Nucleus accumbens (tissue), 56 donors: ENCODE results near the gene PDE4B.

Source experiments
- DNase-seq, 56 donors: peaks; one replicate each; lab custom pipeline; 2025; lab: John Stamatoyannopoulos, UW

Gene PDE4B

DNA sequence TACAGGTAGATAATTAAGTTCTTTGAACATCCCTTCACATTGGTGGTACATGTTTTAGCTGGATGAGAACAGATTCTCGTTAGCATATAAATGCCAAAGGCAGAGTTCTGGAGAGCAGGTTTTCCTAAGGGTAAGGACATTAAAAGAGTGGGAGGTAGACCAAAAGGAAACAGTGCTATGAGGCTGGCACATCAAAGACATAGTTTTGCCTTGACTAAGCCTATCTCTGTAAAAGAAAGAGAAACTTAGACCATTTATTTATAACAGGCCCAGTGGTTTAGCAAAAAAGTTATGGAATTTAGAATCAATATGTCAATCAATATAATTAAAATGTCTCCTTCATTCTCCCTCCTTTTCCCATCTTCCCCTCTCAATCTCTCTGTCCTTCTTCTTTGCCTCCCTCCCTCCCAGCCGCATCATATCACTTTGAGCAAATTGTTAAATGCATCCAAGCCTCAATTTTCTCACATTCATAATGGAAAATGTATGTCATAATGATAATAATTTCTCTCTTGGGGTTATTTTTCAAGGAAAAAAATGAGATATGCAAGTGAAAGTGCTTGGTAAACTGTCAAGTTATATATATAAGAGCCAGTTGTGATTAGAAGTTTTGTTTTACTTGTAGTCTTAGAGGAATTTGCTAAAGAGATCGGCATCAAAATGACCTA, 531.4 kb downstream of the PDE4B start:
- no peak for DNase-seq

DNA sequence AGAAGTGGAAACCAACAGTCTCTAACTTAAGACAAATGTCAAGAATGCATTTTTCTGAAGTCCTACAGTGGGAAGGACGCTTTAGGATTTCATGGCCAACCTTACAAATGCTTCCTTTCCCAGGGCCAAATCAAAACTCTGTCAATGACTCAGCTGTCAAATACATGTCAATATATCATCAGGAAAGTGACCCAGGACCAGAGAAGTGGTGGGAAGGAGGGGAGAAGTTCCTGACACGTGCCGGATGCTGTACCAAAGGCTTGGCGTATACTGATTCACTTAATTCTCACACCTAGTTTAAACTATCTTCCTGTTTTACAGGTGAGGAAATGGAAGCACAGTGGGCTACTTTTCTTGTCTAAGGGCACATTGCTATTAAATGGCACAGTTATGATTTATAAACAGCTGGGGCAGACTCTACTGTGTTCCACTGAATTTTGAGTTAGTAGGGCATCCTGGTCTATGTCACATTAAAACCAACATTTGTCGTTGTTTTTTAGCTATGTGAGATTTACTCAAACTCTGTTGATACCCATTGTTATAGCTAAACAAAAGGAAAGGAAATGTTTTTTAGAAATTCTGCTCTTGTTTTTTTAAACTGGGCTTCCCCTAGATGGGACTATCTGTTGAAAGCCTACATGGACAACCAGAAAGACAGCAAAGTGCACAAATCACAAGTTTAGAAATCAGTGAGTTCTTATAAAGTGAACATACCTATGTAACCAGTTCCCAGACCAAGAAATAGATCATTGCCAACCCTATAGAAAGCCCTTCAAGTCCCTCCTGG, 533.1 kb downstream of the PDE4B start:
- DNase-seq, result no peak

DNA sequence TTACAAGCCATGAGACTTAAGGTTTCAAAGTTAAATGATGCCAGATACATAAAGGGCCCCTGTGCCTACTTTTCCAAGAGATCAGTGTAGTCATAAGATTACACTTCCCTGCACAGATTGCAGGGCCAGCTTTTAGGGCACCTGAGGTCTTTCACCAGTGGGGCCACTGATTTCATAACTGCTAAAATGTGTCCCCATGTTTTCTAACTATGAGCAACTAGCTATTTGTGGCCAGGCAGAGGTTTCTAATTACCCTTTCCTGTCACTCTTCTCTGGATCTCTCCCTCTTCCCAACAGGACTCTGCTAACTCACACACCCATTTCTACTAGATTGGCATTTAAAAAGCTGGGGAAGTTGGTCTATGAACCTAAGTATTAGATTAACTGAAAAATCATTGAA, 534.2 kb downstream of the PDE4B start:
- no peak for DNase-seq

DNA sequence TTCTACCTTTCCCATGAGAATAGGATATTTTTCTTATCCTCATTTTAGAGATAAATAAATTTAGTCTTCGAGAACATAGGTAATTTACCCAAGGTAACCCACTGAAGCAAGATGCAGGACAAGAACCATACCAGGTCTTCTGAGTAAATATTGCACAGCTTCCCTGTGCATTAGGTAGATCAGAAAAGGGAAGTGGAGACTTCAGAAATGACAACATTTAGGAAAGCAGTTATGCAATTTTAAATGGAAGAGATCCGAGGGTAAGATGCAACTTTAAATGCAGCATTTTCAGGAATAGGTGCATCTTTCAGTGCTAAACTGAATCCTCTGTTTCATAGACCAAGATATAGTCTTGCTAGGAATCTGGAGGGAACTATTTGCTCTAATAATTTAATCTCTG, 534.9 kb downstream of the PDE4B start:
- DNase-seq, result no peak

DNA sequence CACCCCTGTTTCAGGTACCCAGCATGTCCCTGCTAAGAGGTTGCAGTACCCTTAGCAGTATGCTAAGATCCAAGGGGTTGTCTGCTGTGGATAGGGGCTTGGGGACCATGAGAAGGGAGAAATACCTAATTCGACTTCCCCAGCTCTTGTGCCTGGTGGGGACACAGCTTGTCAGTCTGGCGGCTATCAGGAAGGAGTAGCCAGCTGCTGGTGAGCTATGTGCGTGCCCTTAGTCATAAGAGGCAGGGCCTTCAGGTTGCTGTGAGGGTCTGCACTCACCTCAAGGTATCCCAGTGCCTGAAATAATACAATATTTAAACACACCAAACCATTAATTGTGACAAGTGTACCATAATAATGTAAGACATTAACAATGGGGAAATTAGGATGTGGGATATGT, 536.2 kb downstream of the PDE4B start:
- no peak for DNase-seq

DNA sequence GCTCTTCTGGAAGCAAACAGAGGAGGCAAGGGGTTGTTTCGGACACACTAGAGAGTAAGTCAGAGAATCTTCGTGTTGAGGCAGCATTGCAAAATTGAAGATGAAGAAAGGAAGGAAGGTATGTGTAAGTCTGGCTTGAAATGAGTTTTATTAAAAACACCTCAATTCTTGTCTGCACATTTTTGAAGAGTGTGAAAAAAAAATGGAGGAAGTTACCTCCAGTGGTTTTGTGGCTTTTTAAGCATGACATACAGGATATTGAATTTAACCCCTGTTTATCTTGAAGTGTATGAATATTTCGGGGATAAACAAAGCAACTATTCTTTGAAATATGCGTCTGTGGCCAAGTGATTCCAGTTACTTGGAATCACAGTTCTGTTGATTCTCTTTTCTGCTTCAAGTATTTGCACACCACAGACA, 538.0 kb downstream of the PDE4B start:
- no peak for DNase-seq

DNA sequence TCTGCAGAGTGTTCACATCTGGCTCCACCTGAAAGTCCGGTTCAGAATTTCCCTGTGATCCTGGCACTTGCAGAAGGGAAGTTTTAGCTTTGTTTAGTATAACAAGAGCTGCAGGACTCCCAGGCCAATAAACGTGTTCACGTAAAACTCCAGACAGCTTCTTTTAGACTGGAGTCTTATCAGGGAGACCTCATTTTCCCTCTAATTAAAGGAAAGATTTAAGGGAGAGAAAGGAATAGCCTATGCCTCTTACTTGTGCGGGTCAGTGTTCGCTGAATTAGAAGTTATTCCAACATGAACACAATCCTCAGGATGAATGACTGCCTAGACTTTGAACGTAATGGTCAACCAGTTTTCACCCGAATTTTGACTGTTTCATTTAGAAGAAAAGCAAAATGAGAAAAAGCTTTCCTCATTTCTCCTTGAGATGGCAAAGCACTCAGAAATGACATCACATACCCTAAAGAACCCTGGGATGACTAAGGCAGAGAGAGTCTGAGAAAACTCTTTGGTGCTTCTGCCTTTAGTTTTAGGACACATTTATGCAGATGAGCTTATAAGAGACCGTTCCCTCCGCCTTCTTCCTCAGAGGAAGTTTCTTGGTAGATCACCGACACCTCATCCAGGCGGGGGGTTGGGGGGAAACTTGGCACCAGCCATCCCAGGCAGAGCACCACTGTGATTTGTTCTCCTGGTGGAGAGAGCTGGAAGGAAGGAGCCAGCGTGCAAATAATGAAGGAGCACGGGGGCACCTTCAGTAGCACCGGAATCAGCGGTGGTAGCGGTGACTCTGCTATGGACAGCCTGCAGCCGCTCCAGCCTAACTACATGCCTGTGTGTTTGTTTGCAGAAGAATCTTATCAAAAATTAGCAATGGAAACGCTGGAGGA, 539.2 kb downstream of the PDE4B start:
- DNase-seq, result peak in 15 of 56 donors; percentile 12 to 49 (median 29)

DNA sequence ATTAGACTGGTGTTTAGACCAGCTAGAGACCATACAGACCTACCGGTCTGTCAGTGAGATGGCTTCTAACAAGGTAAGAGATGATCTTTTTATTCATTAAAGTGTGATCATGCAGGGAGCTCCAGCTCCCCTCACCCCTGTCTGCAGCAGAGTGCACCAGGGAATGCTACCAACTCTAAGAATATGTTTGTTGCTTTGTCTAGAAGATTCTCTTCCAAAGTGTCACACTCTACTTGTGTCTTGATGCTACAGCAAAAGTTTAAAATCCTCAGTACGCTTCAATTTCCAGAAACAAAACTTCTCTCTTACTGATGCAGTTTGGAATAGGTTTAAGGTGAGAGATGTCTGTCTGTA, 539.8 kb downstream of the PDE4B start:
- no peak for DNase-seq

DNA sequence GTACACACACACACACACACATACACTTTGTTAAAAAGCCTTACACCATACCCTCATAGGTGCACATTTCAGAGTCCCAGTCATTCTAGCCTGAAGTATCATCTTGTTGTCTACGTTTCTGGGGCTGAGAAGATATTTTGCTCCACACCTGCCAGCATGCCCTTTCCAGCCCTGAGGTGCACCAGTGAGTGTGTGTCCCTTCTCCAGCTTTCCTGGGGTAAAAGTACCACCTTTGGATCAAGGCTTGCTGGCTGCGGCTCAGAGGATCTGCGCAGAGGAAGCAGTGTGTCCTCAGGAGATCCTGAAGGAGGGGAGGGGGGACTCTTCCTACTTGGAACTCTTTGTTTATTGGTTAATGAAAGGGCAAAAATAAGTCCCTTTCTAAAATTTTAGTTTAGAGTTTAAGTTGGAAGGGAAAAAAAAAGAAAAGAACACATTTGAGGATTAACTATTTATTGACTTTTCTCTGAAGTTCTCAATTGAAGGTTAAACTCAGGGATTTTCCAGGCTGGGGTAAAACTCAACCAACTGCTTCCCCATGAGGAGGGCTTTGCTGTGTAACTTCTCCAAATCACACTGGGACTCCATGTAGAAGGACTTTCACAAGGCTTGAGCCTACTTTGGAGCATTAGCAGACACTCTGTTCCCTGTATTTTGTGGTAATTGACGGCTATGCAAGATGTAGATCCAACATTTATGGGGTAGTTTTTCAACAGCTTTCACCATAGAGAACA, 540.9 kb downstream of the PDE4B start:
- DNase-seq, result peak in 2 of 56 donors; percentile 20 to 23

DNA sequence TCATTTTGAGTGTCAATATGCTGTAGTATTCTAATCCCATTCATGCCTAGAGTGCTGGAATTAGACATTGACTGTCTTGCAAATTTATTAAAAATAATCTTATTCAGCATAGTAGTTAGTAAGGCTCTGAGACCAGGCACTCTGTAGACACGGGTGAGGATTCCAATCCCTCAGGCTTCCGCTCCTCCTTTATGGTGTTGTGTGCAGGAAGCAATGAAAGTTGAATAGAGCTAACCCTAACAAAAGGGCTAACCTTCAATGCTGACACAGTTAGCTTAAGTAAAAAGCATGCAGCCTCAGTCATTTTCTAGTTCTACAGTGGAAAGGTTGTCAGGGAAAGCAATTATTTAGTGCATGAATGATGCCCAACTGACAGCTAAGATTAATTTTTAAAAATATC, 541.6 kb downstream of the PDE4B start:
- no peak for DNase-seq

DNA sequence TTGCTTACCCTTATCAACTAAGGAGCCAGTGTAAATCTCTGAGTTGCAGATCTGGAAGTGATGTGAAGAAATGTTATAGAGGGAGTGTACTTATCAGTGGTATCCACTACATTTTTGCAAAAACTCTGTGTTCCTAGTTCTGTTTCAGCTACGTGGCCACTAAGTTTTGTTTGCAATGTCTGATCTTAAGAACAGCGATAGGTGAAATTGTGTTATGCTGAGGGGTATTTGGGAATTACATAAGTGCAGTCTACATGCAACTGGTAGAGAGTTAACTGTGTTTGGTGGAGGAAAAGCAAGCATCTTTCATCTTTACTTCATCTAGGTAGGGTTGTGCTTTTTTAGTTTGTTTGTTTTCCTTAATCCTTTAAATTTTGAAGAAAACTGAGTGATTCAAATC, 542.4 kb downstream of the PDE4B start:
- no peak for DNase-seq

DNA sequence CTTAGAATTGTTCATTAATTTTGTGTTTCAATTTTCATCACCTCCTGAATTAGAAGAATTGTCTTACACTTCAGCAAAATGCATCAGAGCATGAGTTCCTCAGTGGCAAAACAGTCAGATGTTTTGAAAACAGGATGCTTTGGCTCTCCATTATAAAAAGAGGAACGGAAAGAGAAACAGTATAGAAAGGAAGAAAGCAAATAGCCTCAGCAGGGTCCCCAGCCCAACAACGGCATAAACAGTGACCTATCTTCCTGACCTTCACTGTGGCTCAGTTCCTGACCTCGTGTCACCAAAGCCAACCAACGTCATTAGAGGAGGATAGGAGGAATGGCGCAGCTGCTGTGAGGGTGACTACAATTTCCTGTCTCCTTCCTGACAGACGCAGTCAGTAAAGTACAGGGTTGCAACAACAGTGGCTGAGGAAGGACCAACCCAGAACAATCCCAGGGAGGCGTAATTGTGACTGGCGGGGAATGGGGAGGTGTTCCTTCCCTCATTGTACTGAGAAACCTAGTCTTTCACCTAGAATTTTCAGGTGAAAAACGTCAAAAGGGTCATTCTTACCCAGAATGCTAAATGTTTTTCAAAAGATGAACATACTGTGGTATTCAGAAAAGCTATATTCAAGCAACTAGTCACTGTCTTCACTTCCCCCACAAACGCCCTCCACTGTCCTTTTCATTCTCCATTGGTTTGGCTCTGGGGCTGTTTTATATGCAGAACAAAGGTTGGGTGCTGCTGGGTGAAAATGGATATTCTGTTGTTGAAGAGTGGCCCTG, 543.4 kb downstream of the PDE4B start:
- peak in 28 of 56 donors; percentile 11 to 65 (median 30) for DNase-seq

DNA sequence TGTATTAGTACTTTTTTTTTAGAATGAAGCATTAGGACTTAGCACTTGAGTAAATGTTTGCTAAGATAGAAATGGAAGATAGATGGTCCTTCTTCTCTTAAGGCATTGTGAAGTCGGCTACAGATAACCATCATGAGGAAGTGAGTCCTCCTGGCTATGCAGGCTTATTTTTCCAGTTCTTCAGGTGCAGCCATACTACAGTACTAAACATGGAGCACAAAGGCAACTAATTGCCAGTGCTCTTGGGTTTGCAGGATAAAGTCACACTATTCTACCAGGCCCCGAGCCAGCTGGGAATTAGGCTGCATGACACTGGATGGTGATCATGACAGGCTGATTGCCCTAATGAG, 543.9 kb downstream of the PDE4B start:
- no peak for DNase-seq

DNA sequence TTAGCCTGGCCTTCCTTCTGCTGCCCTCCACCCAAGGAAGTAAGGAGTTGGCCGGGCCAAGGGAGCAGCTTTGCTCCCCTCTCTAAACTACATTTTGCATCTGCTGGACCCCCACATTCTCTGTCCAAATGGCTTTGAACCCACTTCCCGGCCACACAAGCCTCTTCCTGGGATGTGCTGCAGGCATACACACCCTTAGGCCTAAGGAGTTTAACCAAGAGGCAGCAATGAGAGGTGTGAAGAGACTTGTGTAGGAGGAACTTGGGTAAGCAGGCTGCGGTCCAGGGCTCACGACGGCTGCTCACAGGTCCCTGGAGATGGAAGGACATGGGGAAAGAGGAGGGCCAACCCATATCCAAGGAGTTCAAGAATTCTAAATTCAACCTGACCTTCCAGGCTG, 544.6 kb downstream of the PDE4B start:
- no peak for DNase-seq

DNA sequence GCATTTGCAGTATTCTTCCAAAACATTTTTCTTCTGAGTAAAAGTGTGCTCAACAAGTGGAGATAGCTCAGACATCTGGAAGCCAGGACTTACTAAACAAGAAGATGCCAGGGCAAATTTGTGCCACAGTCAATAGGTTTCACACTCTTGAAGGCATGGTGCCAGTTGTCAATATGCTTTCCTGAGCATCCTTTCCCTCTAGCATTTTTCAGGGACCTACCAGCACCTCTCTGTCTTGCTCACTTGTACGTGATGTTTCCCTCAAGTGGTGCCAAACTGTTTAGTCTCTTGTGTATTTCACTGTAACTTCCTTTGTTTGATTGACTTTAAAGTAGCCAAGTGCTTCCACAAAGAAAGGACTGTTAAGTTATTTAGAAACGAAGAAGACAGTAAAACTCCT, 547.2 kb downstream of the PDE4B start:
- DNase-seq, result peak in 2 of 56 donors; percentile 13 to 21

DNA sequence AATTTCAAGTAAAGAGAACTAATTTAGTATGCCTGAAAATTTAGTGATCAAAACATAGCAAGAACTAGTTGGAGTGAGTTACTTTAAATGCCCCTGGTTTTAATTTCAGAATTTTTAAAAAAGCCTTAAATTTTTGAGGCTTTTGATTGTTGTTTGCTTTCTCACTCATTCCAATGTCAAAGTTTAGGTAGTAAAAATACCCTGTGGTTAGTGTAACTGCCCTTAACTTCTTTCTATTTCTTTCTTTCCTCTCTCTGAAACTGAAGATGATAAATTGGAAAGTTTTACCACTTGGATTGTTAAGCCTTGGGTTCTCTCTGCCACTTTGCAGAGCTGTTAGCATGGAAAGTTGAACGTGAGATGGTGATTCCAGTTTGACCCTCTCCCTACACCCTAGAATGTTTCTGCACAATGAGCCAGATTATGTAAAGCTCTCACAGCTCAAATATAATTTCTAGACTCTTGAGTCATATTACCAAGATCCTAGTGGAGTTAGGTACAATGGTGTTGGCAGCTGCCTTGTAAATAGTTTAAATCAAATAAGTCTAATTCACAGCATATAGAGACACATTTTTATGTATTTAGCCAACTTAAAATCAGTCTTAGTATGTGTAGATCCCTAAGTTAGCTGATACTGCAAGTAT, 548.9 kb downstream of the PDE4B start:
- DNase-seq, result no peak

DNA sequence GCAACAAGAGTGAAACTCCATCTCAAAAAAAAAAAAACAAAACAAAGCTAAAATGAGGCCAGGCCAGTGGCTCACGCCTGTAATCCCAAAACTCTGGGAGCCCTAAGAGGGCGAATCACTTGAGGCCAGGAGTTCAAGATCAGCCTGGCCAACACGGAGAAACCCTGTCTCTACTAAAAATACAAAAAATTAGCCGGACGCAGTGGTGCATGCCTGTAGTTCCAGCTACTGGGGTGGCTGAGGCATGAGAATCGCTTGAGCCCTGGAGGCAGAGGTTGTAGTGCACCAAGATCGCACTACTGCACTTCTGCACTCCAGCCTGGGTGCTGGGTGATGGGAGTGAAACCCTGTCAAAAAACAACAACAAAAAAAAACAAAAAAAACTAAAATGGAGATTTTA, 550.0 kb downstream of the PDE4B start:
- DNase-seq, result no peak

DNA sequence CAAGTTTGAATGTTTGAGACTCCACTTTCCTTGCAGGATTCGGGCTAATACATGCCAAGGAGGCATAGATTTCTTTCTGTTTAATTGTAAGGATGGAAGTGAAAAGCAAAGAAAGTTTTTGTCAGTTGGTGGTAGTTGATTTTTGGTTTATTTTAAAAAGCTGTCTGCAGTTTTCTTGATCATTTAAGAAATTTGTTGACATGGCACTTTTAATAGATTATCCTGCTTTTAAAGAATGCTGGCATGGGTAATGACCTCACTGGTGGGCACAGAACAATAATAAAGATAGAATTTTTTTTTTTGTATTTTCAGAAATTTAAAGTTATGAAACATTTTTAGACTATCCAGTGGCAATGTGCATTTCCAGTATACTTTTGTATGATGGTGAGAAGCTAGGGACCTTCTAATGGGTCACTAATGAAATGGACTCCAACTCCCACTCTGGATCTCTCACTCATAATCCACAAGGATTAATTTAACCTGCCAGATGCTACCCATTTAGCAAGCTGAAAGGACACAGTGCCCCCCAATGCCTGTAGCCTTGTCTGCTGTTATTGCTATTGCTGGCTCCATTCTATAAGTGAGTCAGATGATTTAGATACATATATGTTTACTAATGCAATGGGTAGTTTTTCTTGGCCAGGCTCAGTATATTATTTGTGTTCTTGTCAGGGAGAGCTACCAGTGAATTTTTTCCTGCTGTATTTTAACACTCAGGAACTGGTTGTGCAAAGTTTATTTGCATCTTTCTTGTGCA, 551.1 kb downstream of the PDE4B start:
- DNase-seq, result no peak
